BE2C (cell line): ENCODE results near the gene ERCC6L.
"Not testable (repeated sequence)": the region's sequence is repeated elsewhere in the genome, so short reads cannot be mapped to it uniquely, and the experiment has no call there.

Experiments used
- DNase-seq: peaks from one replicate; pipeline ENCODE4 v3.0.0-alpha.2; 2020
- H3K27me3 ChIP-seq: fragments of 250-450 bp; sonication (Bioruptor Pico); 2 replicates; pipeline ENCODE4 v1.5.1; 2020; ENCODE audit warnings: mild to moderate bottlenecking
- H3K36me3 ChIP-seq: fragments of 250-450 bp; sonication (Bioruptor Pico); 2 replicates; pipeline ENCODE4 v1.5.1; 2020; ENCODE audit warnings: mild to moderate bottlenecking
- H3K4me1 ChIP-seq: fragments of 250-450 bp; sonication (Bioruptor Pico); 2 replicates; pipeline ENCODE4 v1.5.1; 2020
- H3K4me3 ChIP-seq: 2 replicates; pipeline ENCODE4 v1.5.1; 2011; ENCODE audit warnings: low read depth, low read length
- H3K9me3 ChIP-seq: fragments of 250-450 bp; sonication (Bioruptor Pico); 2 replicates; pipeline ENCODE4 v1.5.1; 2020
- CTCF ChIP-seq: IDR thresholded peaks from 2 replicates; pipeline ENCODE4 v1.5.1; 2012; ENCODE audit warnings: mild to moderate bottlenecking, low read depth, low read length

ERCC6L gene

GRCh38 chrX:72181178-72182125, 57.4 kb downstream of the ERCC6L start, which contains the start of gene PIN4:
Gene PIN4, plus strand, starts transcription at chrX:72181757. Its CDS starts 29 bp downstream, at chrX:72181786.
- Histone ChIP-seq H3K9me3 (no peaks in the 10 kb centered on the region), H3K4me3 (peak within 1 kb of the TSS; percentile 96), H3K36me3 (no peaks in the 10 kb centered on the region), H3K27me3 (no peaks in the 10 kb centered on the region), H3K4me1 (no peaks in the 10 kb centered on the region)
- TF ChIP-seq CTCF = no peak
- peak; percentile 92 for DNase-seq

- no peaks in the 10 kb centered on the region for H3K27me3 ChIP-seq
- H3K36me3 ChIP-seq = no peaks in the 10 kb centered on the region
- no peak for TF ChIP-seq CTCF
- H3K4me3 ChIP-seq = peak overlapping the region; percentile 96
- H3K4me1 ChIP-seq = no peaks in the 10 kb centered on the region
- no peaks in the 10 kb centered on the region for H3K9me3 ChIP-seq
- DNase-seq = no peak
Measured at GRCh38 chrX:72180539-72180938, 58.3 kb downstream of the ERCC6L start.

- H3K9me3 ChIP-seq = no peaks in the 10 kb centered on the region
- H3K36me3 ChIP-seq = no peaks in the 10 kb centered on the region
- H3K4me1 ChIP-seq = no peaks in the 10 kb centered on the region
- no peak overlapping the region for H3K4me3 ChIP-seq
- H3K27me3 ChIP-seq = no peaks in the 10 kb centered on the region
- no peak for TF ChIP-seq CTCF
- no peak for DNase-seq
Measured at GRCh38 chrX:72176981-72177380, 61.8 kb downstream of the ERCC6L start.

GRCh38 chrX:72176289-72176688, 62.5 kb downstream of the ERCC6L start:
- not testable (repeated sequence) for H3K9me3 ChIP-seq, H3K4me1 ChIP-seq, H3K27me3 ChIP-seq, H3K4me3 ChIP-seq, DNase-seq, H3K36me3 ChIP-seq

GRCh38 chrX:72169008-72169728, 69.7 kb downstream of the ERCC6L start:
- no peaks in the 10 kb centered on the region for H3K36me3 ChIP-seq
- no peak overlapping the region for H3K4me3 ChIP-seq
- TF ChIP-seq CTCF = no peak
- no peaks in the 10 kb centered on the region for H3K27me3 ChIP-seq
- no peaks in the 10 kb centered on the region for H3K4me1 ChIP-seq
- no peak for DNase-seq
- no peaks in the 10 kb centered on the region for H3K9me3 ChIP-seq

- TF ChIP-seq CTCF = no peak
- Histone ChIP-seq H3K4me1 (no peaks in the 10 kb centered on the region), H3K4me3 (no peak overlapping the region), H3K9me3 (no peaks in the 10 kb centered on the region), H3K36me3 (no peaks in the 10 kb centered on the region), H3K27me3 (no peaks in the 10 kb centered on the region)
- no peak for DNase-seq
Measured at GRCh38 chrX:72165551-72165950, 73.3 kb downstream of the ERCC6L start.
